ENCODE data around the gene BRD4. TPM values are rescaled to one million over a fixed set of nuclear protein-coding genes. Genes with fewer than 3 reads are reported as not detected.
"Not testable (repeated sequence)": the region's sequence is repeated elsewhere in the genome, so short reads cannot be mapped to it uniquely, and the experiment has no call there.

BRD4 gene
- total RNA-seq, 2 experiments from 2014 or later, result 104 to 109 TPM

GRCh38 chr19:15367439-15367838, 35.1 kb upstream of the BRD4 start:
- ChIA-PET CTCF (no interaction called here), POLR2A (no interaction called here)

- CTCF ChIA-PET, result no interaction called here
- POLR2A ChIA-PET, result no interaction called here
Measured at GRCh38 chr19:15365264-15365663, 32.9 kb upstream of the BRD4 start.

- POLR2A ChIA-PET, result not testable (repeated sequence)
- CTCF ChIA-PET, result interaction anchor here (0.6 kb wide), 1 partner anchor 21 kb away, joined by 4 read pairs; no protein-coding TSS in a partner anchor
Measured at GRCh38 chr19:15363791-15364190, 31.5 kb upstream of the BRD4 start.

DNA sequence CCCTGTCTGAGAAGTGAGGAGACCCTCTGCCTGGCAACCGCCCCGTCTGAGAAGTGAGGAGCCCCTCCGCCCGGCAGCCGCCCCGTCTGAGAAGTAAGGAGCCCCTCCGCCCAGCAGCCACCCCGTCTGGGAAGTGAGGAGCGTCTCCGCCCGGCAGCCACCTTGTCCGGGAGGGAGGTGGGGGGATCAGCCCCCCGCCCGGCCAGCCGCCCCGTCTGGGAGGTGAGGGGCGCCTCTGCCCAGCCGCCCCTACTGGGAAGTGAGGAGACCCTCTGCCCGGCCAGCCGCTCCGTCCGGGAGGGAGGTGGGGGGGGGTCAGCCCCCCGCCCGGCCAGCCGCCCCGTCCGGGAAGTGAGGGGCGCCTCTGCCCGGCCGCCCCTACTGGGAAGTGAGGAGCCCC, 30.7 kb upstream of the BRD4 start:
- CTCF ChIA-PET, POLR2A ChIA-PET: not testable (repeated sequence)

GRCh38 chr19:15360015-15360414, 27.7 kb upstream of the BRD4 start:
- POLR2A ChIA-PET, result interaction anchor here (0.5 to 0.7 kb wide), 2 partner anchors 20 to 94 kb away, joined by 3 to 4 read pairs; partner anchors contain the start of gene AKAP8
- CTCF ChIA-PET, result interaction anchor here (0.6 to 1.3 kb wide), 2 partner anchors 19 to 143 kb away, joined by 4 read pairs; no protein-coding TSS in a partner anchor

DNA sequence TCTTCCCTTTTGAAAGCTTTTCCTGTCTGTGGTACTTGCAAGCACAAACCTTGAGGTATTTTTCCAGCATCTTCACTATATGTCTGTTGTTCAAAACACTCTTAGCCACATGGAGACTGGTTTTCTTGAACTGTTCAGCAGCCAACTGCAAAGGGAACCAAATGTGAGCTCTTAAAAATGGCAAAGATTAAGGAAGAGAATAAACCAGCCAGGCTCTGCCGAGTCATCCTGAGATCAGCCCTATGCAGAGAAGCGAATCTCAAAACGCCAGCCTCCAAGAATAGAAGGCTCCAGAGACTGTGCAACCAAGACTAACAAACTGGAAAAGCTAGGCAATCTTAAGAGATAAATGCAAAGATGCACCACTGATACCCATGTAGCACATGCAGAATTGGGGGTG, 26.6 kb upstream of the BRD4 start:
- ChIA-PET POLR2A (interaction anchor here (0.7 to 0.8 kb wide), 2 partner anchors 20 to 42 kb away, joined by 3 read pairs; partner anchors contain the start of gene AKAP8), CTCF (interaction anchor here (1.3 kb wide), 1 partner anchor 20 kb away, joined by 4 read pairs; no protein-coding TSS in a partner anchor)

DNA sequence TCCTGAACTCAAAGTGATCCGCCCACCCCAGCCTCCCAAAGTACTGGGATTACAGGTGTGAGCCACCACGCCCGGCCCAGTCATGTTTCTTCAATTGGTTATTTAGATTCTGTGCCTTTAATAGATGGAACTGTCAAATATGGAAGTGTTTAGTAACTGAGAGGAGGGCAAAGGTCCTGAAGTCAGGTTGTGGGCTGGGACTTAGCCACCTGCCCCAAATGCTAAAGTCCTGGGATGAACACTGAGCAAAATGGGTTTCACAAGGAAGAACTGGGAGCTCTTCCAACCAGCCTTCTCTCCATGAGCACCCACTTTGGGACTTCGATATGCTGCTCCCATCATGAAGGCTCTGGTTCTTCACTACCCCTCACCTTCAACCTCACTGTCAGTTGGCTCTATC, 25.6 kb upstream of the BRD4 start:
- ChIA-PET POLR2A (interaction anchor here (0.5 kb wide), 1 partner anchor 132 kb away, joined by 5 read pairs; no protein-coding TSS in a partner anchor), CTCF (interaction anchor here (0.7 to 0.8 kb wide), 2 partner anchors 61 to 199 kb away, joined by 3 to 4 read pairs; partner anchors contain the start of gene AKAP8L)

GRCh38 chr19:15354566-15355296, 22.4 kb upstream of the BRD4 start:
- CTCF ChIA-PET, result no interaction called here
- POLR2A ChIA-PET, result no interaction called here

DNA sequence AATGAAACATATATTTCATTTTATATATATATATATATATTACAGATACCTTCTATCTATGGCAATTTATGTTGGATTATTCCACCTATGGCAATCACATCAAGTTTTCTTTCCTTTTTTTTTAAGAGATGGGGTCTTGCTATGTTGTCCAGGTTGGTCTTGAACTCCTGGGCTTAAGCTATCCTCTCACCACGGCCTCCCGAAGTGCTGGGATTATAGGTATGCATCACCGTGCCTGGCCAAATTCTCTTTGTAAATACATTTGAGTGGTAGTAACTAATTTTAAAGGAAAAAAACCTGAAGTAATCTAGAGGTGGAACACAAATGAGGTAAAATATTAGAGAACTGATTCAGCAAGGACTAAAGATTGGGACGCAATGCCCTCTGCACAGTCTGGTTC, 21.6 kb upstream of the BRD4 start:
- POLR2A ChIA-PET, result interaction anchor here (0.6 kb wide), 1 partner anchor 36 kb away, joined by 3 read pairs; no protein-coding TSS in a partner anchor
- CTCF ChIA-PET, result no interaction called here

- POLR2A ChIA-PET, result interaction anchor here (0.8 kb wide), 1 partner anchor 69 kb away, joined by 3 read pairs; no protein-coding TSS in a partner anchor
- CTCF ChIA-PET, result not testable (repeated sequence)
Measured at GRCh38 chr19:15352535-15352934, 20.2 kb upstream of the BRD4 start.

GRCh38 chr19:15341328-15341727, 9.0 kb upstream of the BRD4 start:
- POLR2A ChIA-PET, result not testable (repeated sequence)

DNA sequence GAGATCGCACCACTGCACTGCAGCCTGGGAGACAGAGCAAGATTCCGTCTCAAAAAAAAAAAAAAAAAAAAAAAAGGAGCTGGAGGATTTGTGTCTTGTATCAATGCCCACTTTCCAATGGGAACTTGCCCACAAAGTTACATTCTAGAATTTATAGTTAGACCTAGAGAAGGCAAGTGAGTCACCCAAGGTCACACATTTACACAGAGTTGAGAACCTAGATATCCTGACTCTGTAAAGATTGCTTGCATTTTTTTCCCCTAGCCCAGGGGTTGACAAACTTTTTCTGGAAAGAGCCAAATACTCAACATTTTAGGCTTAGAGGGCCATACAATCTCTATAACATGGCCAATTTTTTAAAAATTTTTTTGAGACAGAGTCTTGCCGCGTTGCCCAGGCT, 7.7 kb upstream of the BRD4 start:
- ChIA-PET CTCF (interaction anchor here (0.6 kb wide), 1 partner anchor 13 kb away, joined by 3 read pairs; no protein-coding TSS in a partner anchor), POLR2A (no interaction called here)

More at GRCh38 chr19:15341328-15341727, 9.0 kb upstream of the BRD4 start:
- CTCF ChIA-PET, result not testable (repeated sequence)

DNA sequence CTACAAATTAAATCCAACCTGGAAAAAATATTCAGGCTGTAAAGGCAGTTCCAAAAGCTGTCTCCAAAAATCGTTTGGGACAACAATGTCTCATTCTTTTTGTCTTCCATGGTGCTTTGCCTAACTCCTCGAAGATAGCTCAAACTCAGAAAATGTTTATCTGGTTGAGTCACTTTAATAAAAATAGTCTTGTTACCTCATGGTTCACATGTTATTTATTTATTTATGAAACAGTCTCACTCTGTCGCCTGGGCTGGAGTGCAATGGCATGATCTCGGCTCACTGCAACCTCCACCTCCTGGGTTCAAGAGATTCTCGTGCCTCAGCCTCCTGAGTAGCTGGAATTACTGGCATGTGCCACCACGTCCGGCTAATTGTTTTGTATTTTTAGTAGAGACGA, 4.9 kb upstream of the BRD4 start:
- CTCF ChIA-PET, result no interaction called here
- POLR2A ChIA-PET, result no interaction called here

DNA sequence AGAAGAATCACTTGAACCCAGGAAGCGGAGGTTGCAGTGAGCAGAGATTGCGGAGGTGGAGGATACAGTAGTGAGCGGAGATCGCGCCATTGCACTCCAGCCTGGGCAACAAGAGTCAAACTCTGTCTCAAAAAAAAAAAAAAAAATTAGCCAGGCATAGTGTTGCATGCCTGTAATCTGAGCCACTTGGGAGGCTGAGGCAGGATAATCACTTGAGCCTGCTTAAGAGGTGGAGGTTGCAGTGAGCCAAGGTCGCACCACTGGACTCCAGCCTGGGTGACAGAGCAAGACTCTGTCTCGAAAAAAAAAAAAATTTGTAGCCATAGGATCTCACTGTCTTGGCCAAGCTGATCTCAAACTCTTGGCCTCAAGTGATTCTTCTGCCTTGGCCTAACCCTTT, 3.7 kb upstream of the BRD4 start:
- POLR2A ChIA-PET, result interaction anchor here (0.7 kb wide), 2 partner anchors 102 to 764 kb away, joined by 3 read pairs; partner anchors contain the start of gene NDUFB7
- CTCF ChIA-PET, result not testable (repeated sequence)

DNA sequence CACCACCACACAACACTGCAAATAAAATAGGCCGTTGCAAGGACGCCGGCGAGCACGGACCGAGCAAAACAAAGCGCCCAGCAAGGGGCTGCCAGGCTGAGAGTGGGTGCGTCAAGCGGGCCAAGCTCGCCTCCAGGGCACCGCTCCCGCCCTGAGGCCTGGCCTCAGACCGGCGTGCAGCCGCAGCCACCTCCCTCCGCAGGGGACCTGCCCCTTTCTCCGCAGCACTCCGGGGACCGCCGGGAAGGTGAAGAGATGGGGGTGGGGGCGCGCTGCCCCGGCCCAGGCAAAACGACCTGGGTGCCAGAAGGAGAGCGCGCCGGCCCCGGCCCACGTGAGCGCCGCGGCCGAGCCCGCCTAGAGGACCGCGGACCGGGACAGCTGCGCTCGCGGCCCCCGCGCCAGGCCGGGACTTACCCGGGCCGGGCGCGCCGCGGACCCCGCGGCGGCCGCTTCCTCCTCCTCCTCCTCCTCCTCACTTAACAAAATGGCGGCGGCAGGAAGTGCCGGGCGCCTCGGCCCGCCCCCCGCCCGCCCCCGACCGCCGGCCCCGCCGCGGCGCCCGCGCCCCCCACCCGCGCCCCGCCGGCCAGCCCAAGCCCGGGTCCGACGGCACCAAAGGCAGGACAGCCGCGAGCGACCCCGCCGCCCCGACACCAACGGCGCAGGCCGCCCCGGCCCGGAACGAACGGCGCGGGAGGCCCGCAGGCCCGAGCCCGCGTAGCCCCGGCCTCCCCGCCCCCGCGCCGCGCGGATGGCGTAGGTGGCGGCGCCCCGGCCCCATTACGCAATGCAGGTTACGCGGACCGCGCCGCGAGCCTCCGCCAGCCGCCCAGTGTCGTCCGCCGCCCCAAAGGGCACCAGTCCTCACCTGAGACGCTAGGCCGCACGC, 674 bp downstream of the BRD4 start:
- POLR2A ChIA-PET, result interaction anchor here (1.0 to 2.4 kb wide), 4 partner anchors 31 to 47 kb away, joined by 3 to 17 read pairs (median 6); partner anchors contain the start of gene AKAP8

DNA sequence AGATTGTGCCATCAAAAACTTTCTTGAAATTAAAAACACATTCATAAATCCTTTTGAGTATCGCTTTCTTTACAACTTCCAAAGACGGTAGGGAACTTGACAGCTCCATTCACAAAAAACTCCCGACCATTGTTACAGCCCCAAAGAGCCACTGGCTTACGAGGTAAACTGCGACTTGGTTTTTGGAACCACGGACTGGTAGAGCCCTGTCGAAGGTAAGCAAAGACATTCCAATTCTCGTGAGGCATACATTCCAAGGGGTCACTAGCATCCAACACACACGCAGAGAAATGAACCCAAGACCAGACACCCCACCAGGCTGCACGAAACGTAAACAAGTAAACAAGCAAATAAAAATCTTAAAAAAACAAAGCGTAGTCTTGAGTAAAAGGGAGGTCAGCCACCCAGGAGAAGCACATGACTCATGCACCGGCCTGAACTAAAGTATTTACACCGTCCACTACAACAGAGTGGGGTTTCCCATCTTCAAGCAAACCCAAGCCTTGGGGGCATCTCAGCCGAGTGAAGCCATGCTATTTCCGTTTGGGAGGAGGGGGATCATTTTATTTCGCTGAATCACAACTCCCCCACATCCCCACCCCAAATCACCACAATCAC, 1.4 kb downstream of the BRD4 start:
- ChIA-PET CTCF (interaction anchor here (1.2 kb wide), 1 partner anchor 48 kb away, joined by 3 read pairs; no protein-coding TSS in a partner anchor), POLR2A (interaction anchor here (1.7 to 1.8 kb wide), 2 partner anchors 30 to 48 kb away, joined by 5 to 7 read pairs; no protein-coding TSS in a partner anchor)

More for the DNA sequence above, 674 bp downstream of the BRD4 start:
- CTCF ChIA-PET, result interaction anchor here (1.2 to 1.3 kb wide), 3 partner anchors 26 to 87 kb away, joined by 3 to 5 read pairs (median 3); partner anchors contain the start of gene AKAP8L

- ChIA-PET POLR2A (no interaction called here), CTCF (no interaction called here)
Measured at GRCh38 chr19:15328312-15328711, 4.0 kb downstream of the BRD4 start.

GRCh38 chr19:15324791-15325519, 7.4 kb downstream of the BRD4 start:
- POLR2A ChIA-PET, result no interaction called here

More at GRCh38 chr19:15324791-15325519, 7.4 kb downstream of the BRD4 start:
- CTCF ChIA-PET, result interaction anchor here (1.2 kb wide), 1 partner anchor 51 kb away, joined by 4 read pairs; no protein-coding TSS in a partner anchor
